CD4-positive, alpha-beta memory T cell (primary cell): ENCODE data around the gene CSNK2A1. TPM values are rescaled to one million over a fixed set of nuclear protein-coding genes. Genes with fewer than 3 reads are reported as not detected.

Experiments
- CTCF ChIA-PET: fragments of 350-600 bp; sonication (Branson Sonifier 250); formaldehyde crosslinking; loops from one replicate; lab custom pipeline; 2021; ENCODE audit warnings: inconsistent platforms; ENCODE audit not compliant: partially characterized antibody; lab: Charles Lee
- POLR2A ChIA-PET: fragments of 350-600 bp; sonication (Branson Sonifier 250); formaldehyde crosslinking; loops from one replicate; lab custom pipeline; 2021; ENCODE audit not compliant: partially characterized antibody; lab: Charles Lee
- DNase-seq, 5 donors: peaks; one replicate each; pipeline versions ENCODE4 v3.0.0 to v3.0.0-alpha.2; 2020 to 2022; ENCODE audit warnings: mixed read lengths in 1 of 5
- H3K27ac ChIP-seq: one replicate; pipeline ENCODE4 v1.7.0; 2013; ENCODE audit warnings: low read depth, low read length
- H3K27me3 ChIP-seq: 2 replicates; pipeline ENCODE4 v1.7.0; 2013; ENCODE audit warnings: mild to moderate bottlenecking, low read length, moderate library complexity; ENCODE audit not compliant: insufficient read depth
- H3K36me3 ChIP-seq: 2 replicates; pipeline ENCODE4 v1.7.0; 2013; ENCODE audit warnings: mild to moderate bottlenecking, low read length, moderate library complexity; ENCODE audit not compliant: insufficient read depth
- H3K4me1 ChIP-seq: 2 replicates; pipeline ENCODE4 v1.7.0; 2013; ENCODE audit warnings: mild to moderate bottlenecking, low read length, moderate library complexity; ENCODE audit not compliant: insufficient read depth
- H3K4me3 ChIP-seq, 2 donors: one replicate each; pipeline ENCODE4 v1.7.0; 2013; ENCODE audit warnings: low read length in 2 of 2, mild to moderate bottlenecking in 1 of 2
- H3K9me3 ChIP-seq, 2 donors: one replicate each; pipeline ENCODE4 v1.7.0; 2013; ENCODE audit warnings: low read length in 2 of 2, control low read depth in 1 of 2; ENCODE audit not compliant: control insufficient read depth in 1 of 2
- H3K27ac Mint-ChIP-seq, 7 donors: one replicate each; pipeline ENCODE4 v1.8.0; 2020 to 2021; ENCODE audit warnings: mixed read lengths in 7 of 7, mild to moderate bottlenecking in 6 of 7, inconsistent platforms in 3 of 7, moderate library complexity in 3 of 7
- H3K27me3 Mint-ChIP-seq, 2 donors: one replicate each; pipeline ENCODE4 v1.8.0; 2020 to 2021; ENCODE audit warnings: mixed read lengths in 2 of 2
- H3K36me3 Mint-ChIP-seq, 2 donors: one replicate each; pipeline ENCODE4 v1.8.0; 2020 to 2021; ENCODE audit warnings: mixed read lengths in 2 of 2, inconsistent platforms in 1 of 2, mild to moderate bottlenecking in 1 of 2
- H3K4me1 Mint-ChIP-seq, 4 donors: one replicate each; pipeline ENCODE4 v1.8.0; 2020 to 2021; ENCODE audit warnings: mixed read lengths in 4 of 4, mild to moderate bottlenecking in 1 of 4
- H3K4me3 Mint-ChIP-seq, 8 donors: one replicate each; pipeline ENCODE4 v1.8.0; 2020 to 2021; ENCODE audit warnings: mixed read lengths in 8 of 8, mild to moderate bottlenecking in 7 of 8, moderate library complexity in 6 of 8, inconsistent platforms in 3 of 8
- H3K9me3 Mint-ChIP-seq, 8 donors: one replicate each; pipeline ENCODE4 v1.8.0; 2020 to 2021; ENCODE audit warnings: mixed read lengths in 8 of 8, mild to moderate bottlenecking in 5 of 8, inconsistent platforms in 3 of 8, moderate library complexity in 1 of 8
- intact Hi-C: fragments of 100-400 bp; cut with micrococcal nuclease; formaldehyde crosslinking; loops from one replicate; pipeline ENCODE4 v1.15.1; 2023
- polyA plus RNA-seq, 2 donors: library from polyadenylated mRNA; unstranded; fragments of 300-500 nt; fragmentation: Illumina TruSeq; gene quantifications; one replicate each; pipeline ENCODE4 v1.2.3, GENCODE V29; 2021
- total RNA-seq, 2 experiments: library from RNA; stranded (reverse); gene quantifications; one replicate each; pipeline ENCODE4 v1.2.3, GENCODE V29; 2021

Gene CSNK2A1
- total and polyA plus RNA-seq, 4 experiments from 2014 or later = 45.2 to 87.8 (median 64.9) TPM

DNA sequence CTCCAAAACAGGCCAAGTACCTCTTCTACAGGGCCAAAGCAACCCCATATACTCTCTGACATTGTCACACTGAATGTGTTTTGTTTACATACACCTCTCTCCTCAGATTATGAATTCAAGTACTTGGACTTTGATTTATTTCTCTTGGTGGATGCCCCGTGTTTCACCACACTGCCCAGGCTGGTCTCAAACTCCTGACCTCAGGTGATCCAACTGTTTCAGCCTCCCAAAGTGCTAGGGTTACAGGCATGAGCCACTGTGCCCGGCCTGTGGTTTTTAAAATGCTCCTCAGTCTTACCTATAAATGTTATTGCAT, 16.1 kb downstream of the CSNK2A1 start:
- H3K4me3 Mint-ChIP-seq = no peak overlapping the region
- peaks cover 5 to 28% (median 22%) of the 10 kb centered on the region in 8 donors for H3K9me3 Mint-ChIP-seq
- Histone ChIP-seq H3K27ac (no peak overlapping the region), H3K27me3 (no peaks in the 10 kb centered on the region), H3K4me3 (no peak overlapping the region), H3K4me1 (peaks cover 12% of the 10 kb centered on the region), H3K36me3 (peaks cover 12% of the 10 kb centered on the region), H3K9me3 (peaks cover 0 to 5% of the 10 kb centered on the region in 2 donors)
- H3K27me3 Mint-ChIP-seq = no peaks in the 10 kb centered on the region
- POLR2A ChIA-PET = no interaction called here
- H3K27ac Mint-ChIP-seq = peak overlapping the region in 1 of 7 donors; percentile 16
- peaks cover 13 to 32% (median 20%) of the 10 kb centered on the region in 4 donors for H3K4me1 Mint-ChIP-seq
- CTCF ChIA-PET = no interaction called here
- H3K36me3 Mint-ChIP-seq = peaks cover 52 to 63% of the 10 kb centered on the region in 2 donors
- no peak for DNase-seq
- intact Hi-C loops = no loop called here

- Mint-ChIP-seq H3K9me3 (peaks cover 0 to 33% (median 20%) of the 10 kb centered on the region in 8 donors), H3K4me3 (no peak overlapping the region), H3K27me3 (no peaks in the 10 kb centered on the region), H3K36me3 (peaks cover 55 to 66% of the 10 kb centered on the region in 2 donors), H3K4me1 (peaks cover 10 to 24% (median 21%) of the 10 kb centered on the region in 4 donors), H3K27ac (no peak overlapping the region)
- Histone ChIP-seq H3K4me3 (no peak overlapping the region), H3K4me1 (peaks cover 5% of the 10 kb centered on the region), H3K27me3 (no peaks in the 10 kb centered on the region), H3K27ac (no peak overlapping the region), H3K36me3 (no peaks in the 10 kb centered on the region), H3K9me3 (no peaks in the 10 kb centered on the region)
- intact Hi-C loops = no loop called here
- no peak for DNase-seq
- POLR2A ChIA-PET = no interaction called here
- CTCF ChIA-PET = no interaction called here
These were observed 21.7 kb downstream of the CSNK2A1 start for GRCh38 chr20:521860-522259.

GRCh38 chr20:519999-520398, 23.6 kb downstream of the CSNK2A1 start:
- CTCF ChIA-PET = no interaction called here
- Histone ChIP-seq H3K27ac (no peak overlapping the region), H3K27me3 (no peaks in the 10 kb centered on the region), H3K36me3 (no peaks in the 10 kb centered on the region), H3K9me3 (no peaks in the 10 kb centered on the region), H3K4me1 (peaks cover 11% of the 10 kb centered on the region), H3K4me3 (no peak overlapping the region)
- H3K4me1 Mint-ChIP-seq = peaks cover 20 to 41% (median 33%) of the 10 kb centered on the region in 4 donors
- no peak overlapping the region for H3K27ac Mint-ChIP-seq
- POLR2A ChIA-PET = interaction anchor here (1.1 kb wide), 2 partner anchors 9 to 13 kb away, joined by 3 to 4 read pairs; no protein-coding TSS in a partner anchor
- DNase-seq = no peak
- no peaks in the 10 kb centered on the region for H3K27me3 Mint-ChIP-seq
- H3K36me3 Mint-ChIP-seq = peaks cover 54 to 55% of the 10 kb centered on the region in 2 donors
- H3K9me3 Mint-ChIP-seq = peaks cover 0 to 23% (median 12%) of the 10 kb centered on the region in 8 donors
- intact Hi-C loops = no loop called here
- H3K4me3 Mint-ChIP-seq = no peak overlapping the region

- no peak overlapping the region for H3K4me3 ChIP-seq
- no peaks in the 10 kb centered on the region for H3K27me3 ChIP-seq
- Mint-ChIP-seq H3K4me1 (peaks cover 36 to 60% (median 50%) of the 10 kb centered on the region in 4 donors), H3K27ac (peak overlapping the region in 1 of 7 donors; percentile 11), H3K9me3 (peaks cover 0 to 23% (median 12%) of the 10 kb centered on the region in 8 donors), H3K4me3 (no peak overlapping the region), H3K36me3 (peaks cover 32 to 53% of the 10 kb centered on the region in 2 donors), H3K27me3 (no peaks in the 10 kb centered on the region)
- H3K36me3 ChIP-seq = no peaks in the 10 kb centered on the region
- ChIA-PET POLR2A (no interaction called here), CTCF (interaction anchor here (0.5 kb wide), 1 partner anchor 159 kb away, joined by 3 read pairs; no protein-coding TSS in a partner anchor)
- H3K4me1 ChIP-seq = peaks cover 19% of the 10 kb centered on the region
- H3K27ac ChIP-seq = no peak overlapping the region
- no peaks in the 10 kb centered on the region for H3K9me3 ChIP-seq
- intact Hi-C loops = no loop called here
- no peak for DNase-seq
These were observed 26.4 kb downstream of the CSNK2A1 start for GRCh38 chr20:517221-517620.

GRCh38 chr20:516799-517198, 26.8 kb downstream of the CSNK2A1 start:
- Histone ChIP-seq H3K4me3 (no peak overlapping the region), H3K4me1 (peaks cover 19% of the 10 kb centered on the region), H3K36me3 (no peaks in the 10 kb centered on the region), H3K9me3 (no peaks in the 10 kb centered on the region), H3K27me3 (no peaks in the 10 kb centered on the region), H3K27ac (no peak overlapping the region)
- Mint-ChIP-seq H3K9me3 (peaks cover 0 to 23% (median 11%) of the 10 kb centered on the region in 8 donors), H3K27me3 (no peaks in the 10 kb centered on the region), H3K27ac (peak overlapping the region in 1 of 7 donors; percentile 14), H3K36me3 (peaks cover 28 to 51% of the 10 kb centered on the region in 2 donors), H3K4me1 (peaks cover 38 to 64% (median 53%) of the 10 kb centered on the region in 4 donors), H3K4me3 (no peak overlapping the region)
- no peak for DNase-seq
- POLR2A ChIA-PET = no interaction called here
- intact Hi-C loops = no loop called here
- CTCF ChIA-PET = no interaction called here

GRCh38 chr20:515696-516095, 27.9 kb downstream of the CSNK2A1 start:
- ChIA-PET POLR2A (no interaction called here), CTCF (no interaction called here)
- Mint-ChIP-seq H3K4me1 (peaks cover 42 to 73% (median 54%) of the 10 kb centered on the region in 4 donors), H3K27me3 (no peaks in the 10 kb centered on the region), H3K9me3 (peaks cover 0 to 16% (median 8%) of the 10 kb centered on the region in 8 donors), H3K36me3 (peaks cover 17 to 45% of the 10 kb centered on the region in 2 donors), H3K4me3 (no peak overlapping the region), H3K27ac (no peak overlapping the region)
- Histone ChIP-seq H3K9me3 (no peaks in the 10 kb centered on the region), H3K27me3 (no peaks in the 10 kb centered on the region), H3K27ac (no peak overlapping the region), H3K4me1 (peaks cover 19% of the 10 kb centered on the region), H3K36me3 (no peaks in the 10 kb centered on the region), H3K4me3 (no peak overlapping the region)
- DNase-seq = no peak
- intact Hi-C loops = no loop called here

- H3K27me3 Mint-ChIP-seq = no peaks in the 10 kb centered on the region
- intact Hi-C loops = no loop called here
- no peak overlapping the region for H3K4me3 Mint-ChIP-seq
- H3K27ac ChIP-seq = no peak overlapping the region
- no peaks in the 10 kb centered on the region for H3K9me3 Mint-ChIP-seq
- ChIA-PET POLR2A (interaction anchor here (0.9 kb wide), 1 partner anchor 25 kb away, joined by 3 read pairs; no protein-coding TSS in a partner anchor), CTCF (no interaction called here)
- no peaks in the 10 kb centered on the region for H3K9me3 ChIP-seq
- peaks cover 0 to 43% of the 10 kb centered on the region in 2 donors for H3K36me3 Mint-ChIP-seq
- peak overlapping the region in 1 of 7 donors; percentile 10 for H3K27ac Mint-ChIP-seq
- peaks cover 19% of the 10 kb centered on the region for H3K4me1 ChIP-seq
- peaks cover 40 to 68% (median 53%) of the 10 kb centered on the region in 4 donors for H3K4me1 Mint-ChIP-seq
- peaks cover under 1% of the 10 kb centered on the region for H3K36me3 ChIP-seq
- no peak for DNase-seq
- no peaks in the 10 kb centered on the region for H3K27me3 ChIP-seq
- no peak overlapping the region for H3K4me3 ChIP-seq
These were observed 30.2 kb downstream of the CSNK2A1 start for GRCh38 chr20:513429-513828.
